Calu3 (cell line): Measurements from ENCODE around the gene CHD9. TPM values are rescaled to one million over a fixed set of nuclear protein-coding genes. Genes with fewer than 3 reads are reported as not detected.

ENCODE experiments used
- BruUV-seq: library from RNA; stranded (reverse); fragments of 400-500 nt; replicated peaks from 2 replicates; lab custom pipeline; 2021; lab: Mats Ljungman, UMichigan
- CTCF ChIA-PET: fragments of 300-600 bp; sonication (Branson Sonifier 250); formaldehyde crosslinking; loops from one replicate; lab custom pipeline; 2022; ENCODE audit warnings: antibody characterized with exemption; lab: Charles Lee
- DNase-seq: peaks from one replicate; pipeline ENCODE4 v3.0.0; 2022
- H3K27ac Mint-ChIP-seq: one replicate; pipeline ENCODE4 v1.8.0; 2022; ENCODE audit warnings: mixed read lengths; ENCODE audit not compliant: unreplicated experiment
- H3K27me3 Mint-ChIP-seq: one replicate; pipeline ENCODE4 v1.8.0; 2022; ENCODE audit warnings: mixed read lengths; ENCODE audit not compliant: unreplicated experiment
- H3K36me3 Mint-ChIP-seq: one replicate; pipeline ENCODE4 v1.8.0; 2022; ENCODE audit warnings: mild to moderate bottlenecking, moderate library complexity, mixed read lengths; ENCODE audit not compliant: insufficient read depth, unreplicated experiment
- H3K4me1 Mint-ChIP-seq: one replicate; pipeline ENCODE4 v1.8.0; 2022; ENCODE audit warnings: mild to moderate bottlenecking, low read depth, mixed read lengths; ENCODE audit not compliant: unreplicated experiment
- H3K4me3 Mint-ChIP-seq: one replicate; pipeline ENCODE4 v1.8.0; 2022; ENCODE audit warnings: mild to moderate bottlenecking, low read depth, moderate library complexity, mixed read lengths; ENCODE audit not compliant: unreplicated experiment
- H3K9me3 Mint-ChIP-seq: one replicate; pipeline ENCODE4 v1.8.0; 2022; ENCODE audit warnings: low read depth, mixed read lengths; ENCODE audit not compliant: unreplicated experiment
- intact Hi-C: fragments of 100-400 bp; cut with micrococcal nuclease; formaldehyde crosslinking; loops from one replicate; pipeline ENCODE4 v1.10.0; 2022; ENCODE audit not compliant: unreplicated experiment
- total RNA-seq: library from RNA; stranded (reverse); gene quantifications from 2 replicates; pipeline ENCODE4 v1.2.3, GENCODE V29; 2022
- TF ChIP-seq, protein P1 (sequence below): fragments of 200-600 bp; IDR thresholded peaks from one replicate; pipeline ENCODE4 v1.8.0; 2022; ENCODE audit warnings: antibody characterized with exemption; ENCODE audit not compliant: unreplicated experiment

The CHD9 gene
- total RNA-seq, 1 experiment from 2014 or later, result 69.5 TPM

GRCh38 chr16:53282975-53283946 lies 228.5 kb downstream of the CHD9 start:
- CTCF ChIA-PET, result interaction anchor here (0.6 to 1.3 kb wide), 10 partner anchors 10 to 1215 kb away, joined by 3 to 9 read pairs (median 4); partner anchors contain the start of gene CHD9
- TF ChIP-seq, protein P1, sequence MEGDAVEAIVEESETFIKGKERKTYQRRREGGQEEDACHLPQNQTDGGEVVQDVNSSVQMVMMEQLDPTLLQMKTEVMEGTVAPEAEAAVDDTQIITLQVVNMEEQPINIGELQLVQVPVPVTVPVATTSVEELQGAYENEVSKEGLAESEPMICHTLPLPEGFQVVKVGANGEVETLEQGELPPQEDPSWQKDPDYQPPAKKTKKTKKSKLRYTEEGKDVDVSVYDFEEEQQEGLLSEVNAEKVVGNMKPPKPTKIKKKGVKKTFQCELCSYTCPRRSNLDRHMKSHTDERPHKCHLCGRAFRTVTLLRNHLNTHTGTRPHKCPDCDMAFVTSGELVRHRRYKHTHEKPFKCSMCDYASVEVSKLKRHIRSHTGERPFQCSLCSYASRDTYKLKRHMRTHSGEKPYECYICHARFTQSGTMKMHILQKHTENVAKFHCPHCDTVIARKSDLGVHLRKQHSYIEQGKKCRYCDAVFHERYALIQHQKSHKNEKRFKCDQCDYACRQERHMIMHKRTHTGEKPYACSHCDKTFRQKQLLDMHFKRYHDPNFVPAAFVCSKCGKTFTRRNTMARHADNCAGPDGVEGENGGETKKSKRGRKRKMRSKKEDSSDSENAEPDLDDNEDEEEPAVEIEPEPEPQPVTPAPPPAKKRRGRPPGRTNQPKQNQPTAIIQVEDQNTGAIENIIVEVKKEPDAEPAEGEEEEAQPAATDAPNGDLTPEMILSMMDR, result peak; percentile 62
- H3K4me3 Mint-ChIP-seq, result no peak overlapping the region
- H3K36me3 Mint-ChIP-seq, result peaks cover 4% of the 10 kb centered on the region
- intact Hi-C loops, result loop anchor here (1.0 to 10.0 kb wide), 2 partner anchors 148 to 228 kb away; no protein-coding TSS in a partner anchor
- no peaks in the 10 kb centered on the region for H3K9me3 Mint-ChIP-seq
- no peak overlapping the region for H3K27ac Mint-ChIP-seq
- H3K27me3 Mint-ChIP-seq, result no peaks in the 10 kb centered on the region
- H3K4me1 Mint-ChIP-seq, result no peaks in the 10 kb centered on the region
- BruUV-seq, result no TSS peak
- DNase-seq, result peak; percentile 33

DNA sequence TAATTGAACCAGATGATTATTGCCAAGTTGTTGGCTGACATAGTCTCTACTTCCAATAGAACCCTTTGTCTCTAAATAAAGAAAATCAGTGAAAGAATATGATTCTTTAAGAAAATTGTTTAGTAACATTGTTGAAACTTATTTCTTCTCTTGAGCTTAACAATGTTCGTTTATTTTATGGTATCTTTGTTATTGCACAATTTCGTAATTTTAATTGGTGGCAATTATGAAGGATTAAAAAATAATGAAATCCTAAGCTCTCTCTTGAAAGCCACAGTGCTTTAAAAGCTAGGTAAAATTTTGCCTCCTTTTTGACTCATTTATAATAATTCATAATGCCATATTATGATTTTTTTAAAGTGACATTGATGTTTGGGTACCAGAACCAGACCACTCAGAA lies 230.4 kb downstream of the CHD9 start:
- DNase-seq, result no peak
- Mint-ChIP-seq H3K27ac (no peak overlapping the region), H3K36me3 (peaks cover 14% of the 10 kb centered on the region), H3K4me1 (no peaks in the 10 kb centered on the region), H3K9me3 (no peaks in the 10 kb centered on the region), H3K27me3 (no peaks in the 10 kb centered on the region), H3K4me3 (no peak overlapping the region)
- BruUV-seq, result no TSS peak
- TF ChIP-seq, protein P1, result no peak
- intact Hi-C loops, result loop anchor here (10.0 kb wide), 1 partner anchor 150 kb away; no protein-coding TSS in a partner anchor
- CTCF ChIA-PET, result no interaction called here

DNA sequence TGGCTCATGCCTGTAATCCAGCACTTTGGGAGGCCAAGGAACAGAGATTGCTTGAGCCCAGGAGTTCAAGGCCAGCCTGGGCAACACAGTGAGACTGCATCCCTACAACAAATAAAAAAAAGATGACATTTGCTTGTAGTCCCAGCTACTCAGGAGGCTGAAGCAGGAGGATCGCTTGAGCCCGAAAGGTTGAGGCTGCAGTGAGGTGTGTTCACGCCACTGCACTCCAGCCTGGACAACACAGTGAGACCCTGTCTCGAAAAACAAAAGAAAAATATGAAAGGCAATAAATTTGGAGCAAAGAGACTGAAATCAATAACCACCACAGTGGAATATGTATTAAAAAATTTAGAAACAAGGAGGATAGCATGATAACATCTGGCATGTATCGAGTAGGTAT lies 235.7 kb downstream of the CHD9 start:
- Mint-ChIP-seq H3K9me3 (no peaks in the 10 kb centered on the region), H3K4me3 (no peak overlapping the region), H3K27me3 (no peaks in the 10 kb centered on the region), H3K4me1 (no peaks in the 10 kb centered on the region), H3K27ac (no peak overlapping the region), H3K36me3 (peaks cover 26% of the 10 kb centered on the region)
- TF ChIP-seq, protein P1, result no peak
- no TSS peak for BruUV-seq
- CTCF ChIA-PET, result interaction anchor here (0.9 kb wide), 1 partner anchor 20 kb away, joined by 4 read pairs; no protein-coding TSS in a partner anchor
- DNase-seq, result no peak
- intact Hi-C loops, result no loop called here

DNA sequence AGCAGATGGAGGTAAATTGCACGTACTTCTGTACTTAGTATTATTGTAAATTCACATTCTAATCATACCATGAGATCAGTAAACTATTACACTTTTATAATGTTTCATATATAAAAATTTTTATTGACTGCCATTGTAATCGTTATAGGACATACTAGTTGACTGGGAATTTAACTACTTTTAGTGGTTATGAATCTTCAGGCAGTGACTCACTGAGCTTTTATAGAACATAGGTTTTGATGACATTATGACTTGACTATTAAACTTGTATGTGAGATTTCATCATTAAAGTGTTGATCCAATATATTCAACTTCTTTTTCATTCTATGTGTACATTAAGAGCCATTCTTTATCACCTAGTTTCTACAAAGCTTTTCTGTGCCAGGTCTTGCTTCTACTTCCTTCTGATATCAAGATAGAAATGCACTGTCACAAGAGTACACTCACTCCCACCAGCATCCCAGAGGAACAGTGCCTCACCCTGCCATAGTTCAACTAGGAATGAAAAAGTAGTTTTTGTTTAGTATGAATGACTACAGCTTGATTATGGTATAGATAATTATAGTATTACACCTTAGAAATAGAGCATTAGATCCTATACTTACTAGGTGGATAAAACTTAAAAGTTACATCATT lies 237.1 kb downstream of the CHD9 start:
- H3K27me3 Mint-ChIP-seq, result no peaks in the 10 kb centered on the region
- H3K9me3 Mint-ChIP-seq, result no peaks in the 10 kb centered on the region
- H3K4me3 Mint-ChIP-seq, result no peak overlapping the region
- CTCF ChIA-PET, result no interaction called here
- H3K27ac Mint-ChIP-seq, result no peak overlapping the region
- intact Hi-C loops, result no loop called here
- no peak for DNase-seq
- peaks cover 29% of the 10 kb centered on the region for H3K36me3 Mint-ChIP-seq
- H3K4me1 Mint-ChIP-seq, result no peaks in the 10 kb centered on the region
- TF ChIP-seq, protein P1, result no peak
- no TSS peak for BruUV-seq
